ENCODE data around the gene SELE. TPM values are rescaled to one million over a fixed set of nuclear protein-coding genes. Genes with fewer than 3 reads are reported as not detected.
A peak's percentile ranks its signal among the peaks of the same experiment; 100 is the strongest.

Gene SELE
- total and polyA plus RNA-seq, 2 of the 13 experiments (the other 11 are each of a cell fraction or from before 2014, with no cell fraction given): 0.04 to 0.09 TPM

- TF ChIP-seq ZNF609 (CRISPR knock-in tag; IDR thresholded peaks at IDR 0.05; ENCODE audit: borderline replicate concordance): peak; percentile 55; the same call in 1 of the 2 replicates
- peak; percentile 83 for TF ChIP-seq HNF4A (CRISPR knock-in tag; IDR thresholded peaks at IDR 0.05)
- TF ChIP-seq CREB3 (CRISPR knock-in tag; IDR thresholded peaks at IDR 0.05): no peak
- no peak for TF ChIP-seq ZNF576 (CRISPR knock-in tag; IDR thresholded peaks at IDR 0.05)
- 0 out of 2 replicates have a peak, but pooled peaks have one; percentile 36 for TF ChIP-seq POGK (CRISPR knock-in tag; conservative IDR thresholded peaks at IDR 0.05)
- no peak for TF ChIP-seq FOXA1 (IDR thresholded peaks at IDR 0.05)
- 0 out of 2 replicates have a peak, but pooled peaks have one; percentile 37 for TF ChIP-seq FOXA1 (CRISPR knock-in tag; IDR thresholded peaks at IDR 0.05)
- no peak for TF ChIP-seq ZNF143 (CRISPR knock-in tag; IDR thresholded peaks at IDR 0.05)
- TF ChIP-seq ZKSCAN1 (IDR thresholded peaks at IDR 0.05; ENCODE audit: low read length): no peak
- TF ChIP-seq FIP1L1 (IDR thresholded peaks at IDR 0.05; ENCODE audit: borderline replicate concordance, insufficient read depth, low read depth, low read length): no peak
- 0 out of 2 replicates have a peak, but pooled peaks have one; percentile 23 for TF ChIP-seq HOXA5 (CRISPR knock-in tag; IDR thresholded peaks at IDR 0.05)
- TF ChIP-seq SOX6 (IDR thresholded peaks at IDR 0.05): no peak
- TF ChIP-seq SOX6 (CRISPR knock-in tag; IDR thresholded peaks at IDR 0.05): peak; percentile 60; the same call in 1 of the 2 replicates
- TF ChIP-seq ZNF331 (CRISPR knock-in tag; IDR thresholded peaks at IDR 0.05): peak; percentile 68; the same call in 1 of the 2 replicates
- no peak for TF ChIP-seq ZBTB25 (CRISPR knock-in tag; IDR thresholded peaks at IDR 0.05)
- peak; percentile 75 for TF ChIP-seq PAXIP1 (CRISPR knock-in tag; conservative IDR thresholded peaks at IDR 0.05)
- TF ChIP-seq DNMT3B (CRISPR knock-in tag; conservative IDR thresholded peaks at IDR 0.05): no peak
Observed at GRCh38 chr1:169765580-169766331, 31.9 kb upstream of the SELE start (continued).

Measured in HepG2 (cell line).